GM23338 (cell line): ENCODE measurements around the gene RBM24.

Experiments
- EZH2phosphoT487 ChIP-seq: fragments of 200-600 bp; sonication (generic); IDR thresholded peaks from one replicate; pipeline ENCODE4 v1.8.1; 2018; ENCODE audit warnings: antibody characterized with exemption; ENCODE audit not compliant: unreplicated experiment
- POLR2AphosphoS5 ChIP-seq: IDR thresholded peaks from 2 replicates; pipeline ENCODE4 v1.6.1; 2016; ENCODE audit warnings: antibody characterized with exemption, low read depth
- TF ChIP-seq, protein P1 (sequence below), 2 experiments: fragments of 200-600 bp in 1 of 2; sonication (generic) in 1 of 2; conservative IDR thresholded peaks; 2 replicates each; pipeline versions ENCODE4 v1.5.1 to v1.6.1; 2016 to 2017; ENCODE audit warnings: antibody characterized with exemption in 2 of 2, low read depth in 2 of 2, mild to moderate bottlenecking in 2 of 2, moderate library complexity in 1 of 2
- TF ChIP-seq, protein P2 (sequence below): IDR thresholded peaks from one replicate; pipeline ENCODE4 v1.6.1; 2018; ENCODE audit warnings: antibody characterized with exemption; ENCODE audit not compliant: unreplicated experiment

DNA sequence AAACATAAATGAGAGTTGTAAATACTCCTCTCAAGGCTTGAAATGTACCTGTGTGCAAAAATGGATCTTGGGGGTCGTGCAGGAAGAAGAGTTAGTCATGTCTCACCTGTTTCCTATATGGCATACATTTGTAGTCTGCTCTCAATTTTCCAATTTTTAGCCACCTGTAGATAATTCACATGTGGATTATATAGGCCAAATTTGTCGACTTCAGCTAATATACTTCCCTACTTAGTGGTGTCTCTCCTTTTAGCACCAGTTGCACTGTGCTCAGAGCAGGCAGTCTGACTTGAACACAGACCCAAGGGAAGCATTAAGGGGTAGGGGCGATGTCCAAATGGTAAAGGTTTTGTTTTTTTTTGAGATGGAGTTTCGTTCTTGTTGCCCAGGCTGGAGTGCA lies 1.9 kb downstream of the RBM24 start:
- TF ChIP-seq POLR2AphosphoS5: no peak
- TF ChIP-seq, protein P1, sequence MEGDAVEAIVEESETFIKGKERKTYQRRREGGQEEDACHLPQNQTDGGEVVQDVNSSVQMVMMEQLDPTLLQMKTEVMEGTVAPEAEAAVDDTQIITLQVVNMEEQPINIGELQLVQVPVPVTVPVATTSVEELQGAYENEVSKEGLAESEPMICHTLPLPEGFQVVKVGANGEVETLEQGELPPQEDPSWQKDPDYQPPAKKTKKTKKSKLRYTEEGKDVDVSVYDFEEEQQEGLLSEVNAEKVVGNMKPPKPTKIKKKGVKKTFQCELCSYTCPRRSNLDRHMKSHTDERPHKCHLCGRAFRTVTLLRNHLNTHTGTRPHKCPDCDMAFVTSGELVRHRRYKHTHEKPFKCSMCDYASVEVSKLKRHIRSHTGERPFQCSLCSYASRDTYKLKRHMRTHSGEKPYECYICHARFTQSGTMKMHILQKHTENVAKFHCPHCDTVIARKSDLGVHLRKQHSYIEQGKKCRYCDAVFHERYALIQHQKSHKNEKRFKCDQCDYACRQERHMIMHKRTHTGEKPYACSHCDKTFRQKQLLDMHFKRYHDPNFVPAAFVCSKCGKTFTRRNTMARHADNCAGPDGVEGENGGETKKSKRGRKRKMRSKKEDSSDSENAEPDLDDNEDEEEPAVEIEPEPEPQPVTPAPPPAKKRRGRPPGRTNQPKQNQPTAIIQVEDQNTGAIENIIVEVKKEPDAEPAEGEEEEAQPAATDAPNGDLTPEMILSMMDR (conservative IDR thresholded peaks at IDR 0.05; ENCODE audit: low read depth in 2 of 2): no peak
- TF ChIP-seq, protein P2, sequence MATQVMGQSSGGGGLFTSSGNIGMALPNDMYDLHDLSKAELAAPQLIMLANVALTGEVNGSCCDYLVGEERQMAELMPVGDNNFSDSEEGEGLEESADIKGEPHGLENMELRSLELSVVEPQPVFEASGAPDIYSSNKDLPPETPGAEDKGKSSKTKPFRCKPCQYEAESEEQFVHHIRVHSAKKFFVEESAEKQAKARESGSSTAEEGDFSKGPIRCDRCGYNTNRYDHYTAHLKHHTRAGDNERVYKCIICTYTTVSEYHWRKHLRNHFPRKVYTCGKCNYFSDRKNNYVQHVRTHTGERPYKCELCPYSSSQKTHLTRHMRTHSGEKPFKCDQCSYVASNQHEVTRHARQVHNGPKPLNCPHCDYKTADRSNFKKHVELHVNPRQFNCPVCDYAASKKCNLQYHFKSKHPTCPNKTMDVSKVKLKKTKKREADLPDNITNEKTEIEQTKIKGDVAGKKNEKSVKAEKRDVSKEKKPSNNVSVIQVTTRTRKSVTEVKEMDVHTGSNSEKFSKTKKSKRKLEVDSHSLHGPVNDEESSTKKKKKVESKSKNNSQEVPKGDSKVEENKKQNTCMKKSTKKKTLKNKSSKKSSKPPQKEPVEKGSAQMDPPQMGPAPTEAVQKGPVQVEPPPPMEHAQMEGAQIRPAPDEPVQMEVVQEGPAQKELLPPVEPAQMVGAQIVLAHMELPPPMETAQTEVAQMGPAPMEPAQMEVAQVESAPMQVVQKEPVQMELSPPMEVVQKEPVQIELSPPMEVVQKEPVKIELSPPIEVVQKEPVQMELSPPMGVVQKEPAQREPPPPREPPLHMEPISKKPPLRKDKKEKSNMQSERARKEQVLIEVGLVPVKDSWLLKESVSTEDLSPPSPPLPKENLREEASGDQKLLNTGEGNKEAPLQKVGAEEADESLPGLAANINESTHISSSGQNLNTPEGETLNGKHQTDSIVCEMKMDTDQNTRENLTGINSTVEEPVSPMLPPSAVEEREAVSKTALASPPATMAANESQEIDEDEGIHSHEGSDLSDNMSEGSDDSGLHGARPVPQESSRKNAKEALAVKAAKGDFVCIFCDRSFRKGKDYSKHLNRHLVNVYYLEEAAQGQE: no peak
- no peak for TF ChIP-seq EZH2phosphoT487
